Epidermal melanocyte (primary cell): ENCODE data around the gene SEC11C.

Source experiments
- DNase-seq: peaks from one replicate; pipeline ENCODE4 v3.0.0; 2011; ENCODE audit warnings: low spot score; ENCODE audit not compliant: insufficient read length

Gene SEC11C

GRCh38 chr18:59144483-59144882, 4.8 kb downstream of the SEC11C start:
- no peak for DNase-seq

- no peak for DNase-seq
Observed at GRCh38 chr18:59145055-59145454, 5.4 kb downstream of the SEC11C start.

- DNase-seq: no peak
Observed at GRCh38 chr18:59148192-59148591, 8.5 kb downstream of the SEC11C start.

- DNase-seq: no peak
Observed at GRCh38 chr18:59149007-59149406, 9.3 kb downstream of the SEC11C start.

GRCh38 chr18:59149416-59149815, 9.7 kb downstream of the SEC11C start:
- no peak for DNase-seq

- no peak for DNase-seq
Observed at GRCh38 chr18:59150236-59150635, 10.6 kb downstream of the SEC11C start.

GRCh38 chr18:59155153-59155552, 15.5 kb downstream of the SEC11C start:
- DNase-seq: no peak

GRCh38 chr18:59156316-59156715, 16.6 kb downstream of the SEC11C start:
- no peak for DNase-seq

GRCh38 chr18:59159265-59159664, 19.6 kb downstream of the SEC11C start:
- no peak for DNase-seq

GRCh38 chr18:59159986-59160385, 20.3 kb downstream of the SEC11C start:
- DNase-seq: no peak

- no peak for DNase-seq
Observed at GRCh38 chr18:59172664-59173249, 33.1 kb downstream of the SEC11C start.

- no peak for DNase-seq
Observed at GRCh38 chr18:59177485-59177884, 37.8 kb downstream of the SEC11C start.

GRCh38 chr18:59180150-59180845, 40.6 kb downstream of the SEC11C start:
- DNase-seq: no peak

- no peak for DNase-seq
Observed at GRCh38 chr18:59182673-59183072, 43.0 kb downstream of the SEC11C start.

- no peak for DNase-seq
Observed at GRCh38 chr18:59189008-59189407, 49.3 kb downstream of the SEC11C start.

GRCh38 chr18:59189746-59190145, 50.1 kb downstream of the SEC11C start:
- no peak for DNase-seq

- no peak for DNase-seq
Observed at GRCh38 chr18:59196161-59196725, 56.6 kb downstream of the SEC11C start.

GRCh38 chr18:59197636-59198035, 58.0 kb downstream of the SEC11C start:
- DNase-seq: no peak

GRCh38 chr18:59198215-59198614, 58.5 kb downstream of the SEC11C start:
- no peak for DNase-seq

- no peak for DNase-seq
Observed at GRCh38 chr18:59200787-59201186, 61.1 kb downstream of the SEC11C start.

- DNase-seq: no peak
Observed at GRCh38 chr18:59202258-59202820, 62.7 kb downstream of the SEC11C start.

GRCh38 chr18:59207506-59207905, 67.8 kb downstream of the SEC11C start:
- DNase-seq: no peak
